HCT116 (cell line): ENCODE measurements around the gene ELMOD1.
"Not testable (repeated sequence)": the region's sequence is repeated elsewhere in the genome, so short reads cannot be mapped to it uniquely, and the experiment has no call there.

ENCODE experiments used
- CBX3 ChIP-seq: IDR thresholded peaks from 2 replicates; pipeline ENCODE4 v1.6.1; 2012; ENCODE audit warnings: low read depth
- EGR1 ChIP-seq: IDR thresholded peaks from 2 replicates; pipeline ENCODE4 v1.6.1; 2012; ENCODE audit warnings: low read depth
- EZH2 ChIP-seq: fragments of 200-600 bp; sonication (generic); IDR thresholded peaks from 2 replicates; pipeline ENCODE4 v1.6.1; 2017; ENCODE audit warnings: antibody characterized with exemption, mixed run types
- EZH2phosphoT487 ChIP-seq: fragments of 200-600 bp; IDR thresholded peaks from 2 replicates; pipeline ENCODE4 v1.6.1; 2018; ENCODE audit warnings: antibody characterized with exemption, borderline replicate concordance
- JUND ChIP-seq: IDR thresholded peaks from 2 replicates; pipeline ENCODE4 v1.6.1; 2012
- POLR2A ChIP-seq: IDR thresholded peaks from 2 replicates; pipeline ENCODE4 v1.7.0; 2011; ENCODE audit warnings: borderline replicate concordance; ENCODE audit not compliant: insufficient read depth, insufficient read length; ENCODE audit errors: extremely low read depth
- RAD21 ChIP-seq: IDR thresholded peaks from 2 replicates; pipeline ENCODE4 v1.6.1; 2012; ENCODE audit warnings: low read depth, mild to moderate bottlenecking
- SP1 ChIP-seq: IDR thresholded peaks from 2 replicates; pipeline ENCODE4 v1.6.1; 2012; ENCODE audit warnings: low read depth
- ZFX ChIP-seq: fragments of 450-650 bp; IDR thresholded peaks from 2 replicates; pipeline ENCODE4 v1.6.1; 2017
- ZNF274 ChIP-seq: fragments of 200-500 bp; sonication (Bioruptor generic); IDR thresholded peaks from 2 replicates; pipeline ENCODE4 v1.6.1; 2014; ENCODE audit warnings: mild to moderate bottlenecking, low read depth, low read length, inconsistent platforms
- TF ChIP-seq, protein P1 (sequence below), 3 experiments: fragments of 200-600 bp in 1 of 3; sonication (generic) in 1 of 3; IDR thresholded peaks in 2 of 3; conservative IDR thresholded peaks in 1 of 3; 2 replicates each; pipeline ENCODE4 v1.5.1; 2012 to 2017; ENCODE audit warnings: low read depth in 2 of 3, low read length in 2 of 3, antibody characterized with exemption in 1 of 3, borderline replicate concordance in 1 of 3, control low read depth in 1 of 3, mild to moderate bottlenecking in 1 of 3, mixed read lengths in 1 of 3, mixed run types in 1 of 3, moderate library complexity in 1 of 3; ENCODE audit not compliant: insufficient read depth in 1 of 3
- TF ChIP-seq, protein P2 (sequence below): IDR thresholded peaks from 2 replicates; pipeline ENCODE4 v1.6.1; 2012; ENCODE audit warnings: low read depth
- TF ChIP-seq, protein P3 (sequence below): IDR thresholded peaks from 2 replicates; pipeline ENCODE4 v1.6.1; 2012
- TF ChIP-seq, protein P4 (sequence below): IDR thresholded peaks from 2 replicates; pipeline ENCODE4 v1.6.1; 2012

GRCh38 chr11:107579169-107579568 is 11.8 kb upstream of the ELMOD1 start:
- not testable (repeated sequence) for TF ChIP-seq ZNF274, EGR1, SP1, EZH2, JUND, ZFX, RAD21, POLR2A, CBX3, EZH2phosphoT487
- TF ChIP-seq, protein P1, sequence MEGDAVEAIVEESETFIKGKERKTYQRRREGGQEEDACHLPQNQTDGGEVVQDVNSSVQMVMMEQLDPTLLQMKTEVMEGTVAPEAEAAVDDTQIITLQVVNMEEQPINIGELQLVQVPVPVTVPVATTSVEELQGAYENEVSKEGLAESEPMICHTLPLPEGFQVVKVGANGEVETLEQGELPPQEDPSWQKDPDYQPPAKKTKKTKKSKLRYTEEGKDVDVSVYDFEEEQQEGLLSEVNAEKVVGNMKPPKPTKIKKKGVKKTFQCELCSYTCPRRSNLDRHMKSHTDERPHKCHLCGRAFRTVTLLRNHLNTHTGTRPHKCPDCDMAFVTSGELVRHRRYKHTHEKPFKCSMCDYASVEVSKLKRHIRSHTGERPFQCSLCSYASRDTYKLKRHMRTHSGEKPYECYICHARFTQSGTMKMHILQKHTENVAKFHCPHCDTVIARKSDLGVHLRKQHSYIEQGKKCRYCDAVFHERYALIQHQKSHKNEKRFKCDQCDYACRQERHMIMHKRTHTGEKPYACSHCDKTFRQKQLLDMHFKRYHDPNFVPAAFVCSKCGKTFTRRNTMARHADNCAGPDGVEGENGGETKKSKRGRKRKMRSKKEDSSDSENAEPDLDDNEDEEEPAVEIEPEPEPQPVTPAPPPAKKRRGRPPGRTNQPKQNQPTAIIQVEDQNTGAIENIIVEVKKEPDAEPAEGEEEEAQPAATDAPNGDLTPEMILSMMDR (IDR thresholded peaks at IDR 0.05 in 2 of 3, conservative IDR thresholded peaks at IDR 0.05 in 1 of 3; ENCODE audit: borderline replicate concordance in 1 of 3, insufficient read depth in 1 of 3, low read depth in 2 of 3, low read length in 2 of 3), result not testable (repeated sequence)
- TF ChIP-seq, protein P2, sequence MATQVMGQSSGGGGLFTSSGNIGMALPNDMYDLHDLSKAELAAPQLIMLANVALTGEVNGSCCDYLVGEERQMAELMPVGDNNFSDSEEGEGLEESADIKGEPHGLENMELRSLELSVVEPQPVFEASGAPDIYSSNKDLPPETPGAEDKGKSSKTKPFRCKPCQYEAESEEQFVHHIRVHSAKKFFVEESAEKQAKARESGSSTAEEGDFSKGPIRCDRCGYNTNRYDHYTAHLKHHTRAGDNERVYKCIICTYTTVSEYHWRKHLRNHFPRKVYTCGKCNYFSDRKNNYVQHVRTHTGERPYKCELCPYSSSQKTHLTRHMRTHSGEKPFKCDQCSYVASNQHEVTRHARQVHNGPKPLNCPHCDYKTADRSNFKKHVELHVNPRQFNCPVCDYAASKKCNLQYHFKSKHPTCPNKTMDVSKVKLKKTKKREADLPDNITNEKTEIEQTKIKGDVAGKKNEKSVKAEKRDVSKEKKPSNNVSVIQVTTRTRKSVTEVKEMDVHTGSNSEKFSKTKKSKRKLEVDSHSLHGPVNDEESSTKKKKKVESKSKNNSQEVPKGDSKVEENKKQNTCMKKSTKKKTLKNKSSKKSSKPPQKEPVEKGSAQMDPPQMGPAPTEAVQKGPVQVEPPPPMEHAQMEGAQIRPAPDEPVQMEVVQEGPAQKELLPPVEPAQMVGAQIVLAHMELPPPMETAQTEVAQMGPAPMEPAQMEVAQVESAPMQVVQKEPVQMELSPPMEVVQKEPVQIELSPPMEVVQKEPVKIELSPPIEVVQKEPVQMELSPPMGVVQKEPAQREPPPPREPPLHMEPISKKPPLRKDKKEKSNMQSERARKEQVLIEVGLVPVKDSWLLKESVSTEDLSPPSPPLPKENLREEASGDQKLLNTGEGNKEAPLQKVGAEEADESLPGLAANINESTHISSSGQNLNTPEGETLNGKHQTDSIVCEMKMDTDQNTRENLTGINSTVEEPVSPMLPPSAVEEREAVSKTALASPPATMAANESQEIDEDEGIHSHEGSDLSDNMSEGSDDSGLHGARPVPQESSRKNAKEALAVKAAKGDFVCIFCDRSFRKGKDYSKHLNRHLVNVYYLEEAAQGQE, result not testable (repeated sequence)
- TF ChIP-seq, protein P3, sequence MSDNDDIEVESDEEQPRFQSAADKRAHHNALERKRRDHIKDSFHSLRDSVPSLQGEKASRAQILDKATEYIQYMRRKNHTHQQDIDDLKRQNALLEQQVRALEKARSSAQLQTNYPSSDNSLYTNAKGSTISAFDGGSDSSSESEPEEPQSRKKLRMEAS, result not testable (repeated sequence)
- TF ChIP-seq, protein P4, sequence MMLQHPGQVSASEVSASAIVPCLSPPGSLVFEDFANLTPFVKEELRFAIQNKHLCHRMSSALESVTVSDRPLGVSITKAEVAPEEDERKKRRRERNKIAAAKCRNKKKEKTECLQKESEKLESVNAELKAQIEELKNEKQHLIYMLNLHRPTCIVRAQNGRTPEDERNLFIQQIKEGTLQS, result not testable (repeated sequence)
